BJ (cell line): ENCODE results near the gene CYP2W1. TPM values are rescaled to one million over a fixed set of nuclear protein-coding genes. Genes with fewer than 3 reads are reported as not detected.

ENCODE experiments used
- CTCF ChIA-PET: fragments of 350-600 bp; formaldehyde crosslinking; extraction: SDS; loops from one replicate; lab custom pipeline; 2021; ENCODE audit warnings: antibody characterized with exemption, inconsistent platforms; lab: Yijun Ruan, JAX
- POLR2A ChIA-PET: fragments of 300-600 bp; sonication (Branson Sonifier 250); formaldehyde crosslinking; extraction: SDS; loops from one replicate; lab custom pipeline; 2021; ENCODE audit warnings: antibody characterized with exemption; lab: Charles Lee
- DNase-seq: peaks from one replicate; pipeline ENCODE4 v3.0.0-alpha.2; 2011; ENCODE audit warnings: low read depth
- H3K27me3 ChIP-seq: 2 replicates; pipeline ENCODE4 v1.6.0; 2011; ENCODE audit warnings: low read length; ENCODE audit not compliant: control insufficient read depth, insufficient read depth
- H3K36me3 ChIP-seq: 2 replicates; pipeline ENCODE4 v1.5.1; 2011; ENCODE audit warnings: low read length; ENCODE audit not compliant: control insufficient read depth, insufficient read depth
- H3K4me3 ChIP-seq: 2 replicates; pipeline ENCODE4 v1.5.1; 2011; ENCODE audit warnings: low read depth, mild to moderate bottlenecking, control low read depth, low read length
- polyA plus RNA-seq: library from polyadenylated mRNA; depleted of rRNA; stranded (reverse); fragments of >200 nt; gene quantifications from 2 replicates; pipeline ENCODE4 v1.2.3, GENCODE V29; 2011
- TF ChIP-seq, protein P1 (sequence below): IDR thresholded peaks from 2 replicates; pipeline ENCODE4 v1.5.1; 2011; ENCODE audit warnings: low read depth, mild to moderate bottlenecking, control low read depth, inconsistent platforms, low read length, moderate library complexity; ENCODE audit not compliant: insufficient read depth

CYP2W1 gene
- polyA plus RNA-seq, 1 experiment: not detected

DNA sequence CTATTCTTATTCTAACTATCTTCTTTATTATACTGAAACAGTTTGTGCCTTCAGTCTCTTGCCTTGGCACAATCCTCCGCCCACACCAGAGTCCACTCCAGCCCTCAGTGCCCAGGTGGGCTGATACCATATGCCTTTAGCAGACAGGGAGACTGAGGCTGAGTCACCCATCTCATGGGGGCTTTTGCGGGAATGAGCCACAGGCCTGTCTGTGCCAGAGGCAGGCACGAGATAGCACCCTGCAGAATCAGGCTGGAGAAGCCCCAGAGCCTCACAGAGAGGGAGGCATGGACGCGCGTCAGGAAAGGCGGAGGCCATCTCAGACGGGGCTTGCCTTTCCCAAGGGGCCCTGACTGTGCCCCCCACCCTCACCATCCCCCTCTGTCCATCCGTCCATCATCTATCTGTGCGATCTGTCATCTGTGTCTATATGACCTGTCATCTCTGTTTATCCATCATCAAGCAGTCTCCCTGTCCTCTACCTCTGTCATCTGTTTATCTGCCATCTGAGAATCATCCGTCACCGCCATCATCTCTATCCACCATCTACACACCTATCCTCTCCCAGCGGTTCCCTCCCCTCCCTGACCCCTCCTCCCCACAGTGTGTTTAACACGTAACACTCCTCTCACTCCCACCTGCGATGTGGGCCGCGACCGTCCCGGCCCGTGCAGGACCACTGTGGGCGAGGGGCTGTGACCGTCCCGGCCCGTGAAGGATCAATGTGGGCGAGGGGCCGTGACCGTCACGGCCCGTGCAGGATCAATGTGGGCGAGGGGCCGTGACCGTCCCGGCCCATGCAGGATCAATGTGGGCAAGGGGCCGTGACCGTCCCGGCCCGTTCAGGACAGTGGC is 21.2 kb upstream of the CYP2W1 start:
- no peaks in the 10 kb centered on the region for H3K36me3 ChIP-seq
- DNase-seq: no peak
- ChIA-PET CTCF (interaction anchor here (0.7 kb wide), 1 partner anchor 241 kb away, joined by 3 read pairs; no protein-coding TSS in a partner anchor), POLR2A (no interaction called here)
- H3K4me3 ChIP-seq: no peak overlapping the region
- peaks cover 6% of the 10 kb centered on the region for H3K27me3 ChIP-seq
- TF ChIP-seq, protein P1, sequence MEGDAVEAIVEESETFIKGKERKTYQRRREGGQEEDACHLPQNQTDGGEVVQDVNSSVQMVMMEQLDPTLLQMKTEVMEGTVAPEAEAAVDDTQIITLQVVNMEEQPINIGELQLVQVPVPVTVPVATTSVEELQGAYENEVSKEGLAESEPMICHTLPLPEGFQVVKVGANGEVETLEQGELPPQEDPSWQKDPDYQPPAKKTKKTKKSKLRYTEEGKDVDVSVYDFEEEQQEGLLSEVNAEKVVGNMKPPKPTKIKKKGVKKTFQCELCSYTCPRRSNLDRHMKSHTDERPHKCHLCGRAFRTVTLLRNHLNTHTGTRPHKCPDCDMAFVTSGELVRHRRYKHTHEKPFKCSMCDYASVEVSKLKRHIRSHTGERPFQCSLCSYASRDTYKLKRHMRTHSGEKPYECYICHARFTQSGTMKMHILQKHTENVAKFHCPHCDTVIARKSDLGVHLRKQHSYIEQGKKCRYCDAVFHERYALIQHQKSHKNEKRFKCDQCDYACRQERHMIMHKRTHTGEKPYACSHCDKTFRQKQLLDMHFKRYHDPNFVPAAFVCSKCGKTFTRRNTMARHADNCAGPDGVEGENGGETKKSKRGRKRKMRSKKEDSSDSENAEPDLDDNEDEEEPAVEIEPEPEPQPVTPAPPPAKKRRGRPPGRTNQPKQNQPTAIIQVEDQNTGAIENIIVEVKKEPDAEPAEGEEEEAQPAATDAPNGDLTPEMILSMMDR: no peak

DNA sequence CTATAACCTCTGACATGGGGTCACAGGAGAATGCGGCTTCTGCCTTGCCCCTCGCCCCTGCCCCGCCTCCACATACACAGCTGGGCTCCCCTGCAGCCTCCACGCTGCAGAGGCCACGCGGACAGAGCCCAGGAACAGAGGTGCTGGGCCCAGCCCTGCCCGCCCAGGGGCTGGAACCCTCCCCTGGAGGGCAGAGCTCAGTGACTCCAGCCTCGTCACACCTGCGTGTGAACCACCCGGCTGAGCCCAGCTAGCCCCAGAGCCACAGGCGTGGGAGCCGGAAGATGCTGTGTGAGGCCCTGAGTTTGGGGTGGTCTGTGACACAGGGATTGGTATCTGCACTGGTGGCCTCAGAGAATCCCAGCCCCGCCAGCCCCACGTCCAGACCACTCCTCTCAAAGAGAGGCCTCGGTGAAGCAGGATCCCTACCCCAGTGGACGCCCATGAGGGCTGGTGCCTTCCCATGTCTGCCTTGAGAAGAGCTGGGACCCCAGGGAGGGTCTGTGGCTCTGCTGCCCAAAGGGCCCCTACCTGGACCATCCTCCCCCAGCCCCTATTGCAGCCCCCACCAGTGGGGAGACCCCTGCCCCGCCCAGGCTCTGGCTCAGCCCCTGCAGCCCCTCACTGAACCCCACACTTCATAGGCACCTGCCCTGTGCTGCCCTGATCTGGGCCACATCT is 20.4 kb upstream of the CYP2W1 start:
- ChIA-PET POLR2A (no interaction called here), CTCF (interaction anchor here (0.7 kb wide), 1 partner anchor 241 kb away, joined by 3 read pairs; no protein-coding TSS in a partner anchor)
- TF ChIP-seq, protein P1: no peak
- peaks cover 4% of the 10 kb centered on the region for H3K36me3 ChIP-seq
- no peak for DNase-seq
- no peak overlapping the region for H3K4me3 ChIP-seq
- peaks cover 5% of the 10 kb centered on the region for H3K27me3 ChIP-seq

DNA sequence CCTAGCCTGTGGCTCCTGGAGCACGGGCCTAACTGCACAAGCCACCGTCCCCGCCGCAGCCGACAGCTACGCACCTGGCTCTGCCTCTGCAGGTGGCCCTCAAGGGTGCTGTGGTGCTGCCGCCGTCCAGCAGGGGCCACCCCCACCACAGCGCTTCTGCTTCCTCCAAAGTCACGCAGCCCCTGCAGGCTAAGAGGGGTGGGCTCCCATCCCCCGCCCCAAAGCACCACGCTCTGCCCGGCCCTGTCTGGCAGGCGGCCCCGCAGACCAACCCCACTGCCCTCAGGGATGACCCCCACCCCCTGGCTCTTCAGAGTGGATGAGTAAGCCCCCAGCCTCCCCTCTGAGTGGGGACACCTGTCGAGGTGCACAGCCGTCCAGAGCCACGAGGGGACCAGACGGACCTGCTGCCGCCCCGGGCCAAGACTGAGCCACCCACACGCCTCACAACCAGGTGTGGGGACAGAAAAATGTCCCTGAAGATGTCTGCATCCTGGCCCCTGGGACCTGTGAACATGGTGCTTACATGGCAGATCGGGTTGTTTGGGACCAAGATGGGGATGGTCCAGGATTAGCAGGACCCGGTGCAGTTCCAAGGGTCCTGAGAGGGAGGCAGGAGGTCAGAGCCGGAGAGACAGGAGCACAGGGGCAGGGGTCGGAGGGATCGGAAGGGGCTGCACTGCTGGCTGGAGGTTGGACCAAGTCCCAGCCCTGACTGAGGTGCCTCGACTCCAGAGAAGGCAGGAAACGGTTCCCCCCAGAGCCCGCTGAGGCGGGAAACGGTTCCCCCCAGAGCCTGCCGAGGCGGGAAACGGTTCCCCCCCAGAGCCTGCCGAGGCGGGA is 19.5 kb upstream of the CYP2W1 start:
- Histone ChIP-seq H3K4me3 (no peak overlapping the region), H3K27me3 (peaks cover 2% of the 10 kb centered on the region), H3K36me3 (peaks cover 9% of the 10 kb centered on the region)
- ChIA-PET POLR2A (no interaction called here), CTCF (no interaction called here)
- TF ChIP-seq, protein P1: no peak
- no peak for DNase-seq

DNA sequence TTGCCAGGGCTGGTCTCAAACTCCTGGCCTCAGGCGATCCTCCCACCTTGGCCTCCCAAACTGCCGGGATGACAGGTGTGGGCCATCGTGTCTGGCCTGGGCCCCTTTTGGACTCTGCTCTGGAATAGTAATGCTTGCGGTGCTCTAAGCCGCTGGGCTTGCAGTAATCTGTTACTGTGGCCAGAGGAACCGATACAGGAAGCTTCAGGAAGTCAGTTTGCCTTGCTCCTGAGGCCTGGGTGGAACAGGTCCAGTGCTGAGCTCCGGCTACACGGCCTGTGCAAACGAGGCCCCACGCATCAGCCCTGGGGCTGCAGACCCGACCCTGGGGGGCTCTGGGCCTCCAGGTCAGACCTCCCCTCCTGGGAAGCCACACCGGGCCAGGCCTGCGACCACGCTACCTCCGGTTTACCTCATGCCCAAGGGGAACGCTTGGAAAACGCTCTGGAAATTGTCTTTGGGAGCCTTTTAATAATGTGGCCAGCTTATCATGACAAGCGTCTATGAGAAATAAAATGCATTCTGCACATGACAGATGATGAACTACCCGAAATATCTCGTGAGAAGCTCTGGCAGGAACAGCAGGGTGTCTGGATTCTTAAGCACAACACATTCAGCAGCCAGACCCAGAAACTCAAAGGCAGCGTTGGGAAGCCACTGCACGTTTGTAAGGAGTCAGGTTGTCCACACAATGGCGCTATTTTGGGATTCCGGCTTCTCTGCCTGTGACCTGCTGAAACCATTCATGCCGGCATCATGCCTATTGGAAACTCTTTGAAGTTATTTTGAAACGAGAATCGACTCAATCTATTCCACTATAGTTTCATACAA is 18.4 kb upstream of the CYP2W1 start:
- Histone ChIP-seq H3K4me3 (no peak overlapping the region), H3K27me3 (peaks cover 2% of the 10 kb centered on the region), H3K36me3 (peaks cover 15% of the 10 kb centered on the region)
- CTCF ChIA-PET: no interaction called here
- TF ChIP-seq, protein P1: no peak
- DNase-seq: no peak
- POLR2A ChIA-PET: no interaction called here
